Testis (tissue), 2 donors: ENCODE results near the gene PHOSPHO1.

Source experiments
- POLR2A ChIP-seq: fragments of 450-650 bp; IDR thresholded peaks from one replicate; pipeline ENCODE4 v1.6.1; 2017; ENCODE audit warnings: antibody characterized with exemption, mild to moderate bottlenecking, moderate library complexity
- TF ChIP-seq, protein P1 (sequence below), 3 experiments: fragments of 450-650 bp in 2 of 3; fragments of 200-600 bp in 1 of 3; sonication (generic) in 1 of 3; IDR thresholded peaks; one replicate each; pipeline ENCODE4 v1.5.1; 2016 to 2019; ENCODE audit warnings: antibody characterized with exemption in 3 of 3, mild to moderate bottlenecking in 2 of 3, moderate library complexity in 1 of 3

DNA sequence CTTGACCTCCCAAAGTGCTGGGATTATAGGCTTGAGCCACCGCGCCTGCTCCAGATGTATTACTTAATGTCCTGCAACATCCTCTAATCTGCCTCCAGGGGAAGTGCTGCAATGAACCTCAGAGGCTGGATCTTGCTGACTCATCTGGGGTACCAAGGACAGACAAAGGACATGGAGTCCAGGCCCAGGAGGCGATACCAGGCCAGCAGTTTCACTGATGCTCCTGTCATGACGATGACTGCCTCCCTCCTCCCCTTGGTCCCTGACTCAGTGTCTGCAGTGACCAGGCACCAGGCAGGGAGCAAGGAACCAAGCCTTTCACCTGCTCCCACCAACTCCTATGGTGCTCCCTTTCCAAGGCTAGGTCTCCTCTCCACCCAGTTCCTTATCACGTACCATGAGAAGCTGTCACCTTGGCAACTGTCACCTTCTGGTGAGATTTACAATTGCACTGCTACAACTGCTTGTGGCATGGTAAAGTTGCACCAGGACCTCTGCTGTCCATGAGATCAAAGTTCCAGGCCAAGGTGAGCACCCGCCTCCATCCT, 21.6 kb upstream of the PHOSPHO1 start:
- no peak for TF ChIP-seq POLR2A
- TF ChIP-seq, protein P1, sequence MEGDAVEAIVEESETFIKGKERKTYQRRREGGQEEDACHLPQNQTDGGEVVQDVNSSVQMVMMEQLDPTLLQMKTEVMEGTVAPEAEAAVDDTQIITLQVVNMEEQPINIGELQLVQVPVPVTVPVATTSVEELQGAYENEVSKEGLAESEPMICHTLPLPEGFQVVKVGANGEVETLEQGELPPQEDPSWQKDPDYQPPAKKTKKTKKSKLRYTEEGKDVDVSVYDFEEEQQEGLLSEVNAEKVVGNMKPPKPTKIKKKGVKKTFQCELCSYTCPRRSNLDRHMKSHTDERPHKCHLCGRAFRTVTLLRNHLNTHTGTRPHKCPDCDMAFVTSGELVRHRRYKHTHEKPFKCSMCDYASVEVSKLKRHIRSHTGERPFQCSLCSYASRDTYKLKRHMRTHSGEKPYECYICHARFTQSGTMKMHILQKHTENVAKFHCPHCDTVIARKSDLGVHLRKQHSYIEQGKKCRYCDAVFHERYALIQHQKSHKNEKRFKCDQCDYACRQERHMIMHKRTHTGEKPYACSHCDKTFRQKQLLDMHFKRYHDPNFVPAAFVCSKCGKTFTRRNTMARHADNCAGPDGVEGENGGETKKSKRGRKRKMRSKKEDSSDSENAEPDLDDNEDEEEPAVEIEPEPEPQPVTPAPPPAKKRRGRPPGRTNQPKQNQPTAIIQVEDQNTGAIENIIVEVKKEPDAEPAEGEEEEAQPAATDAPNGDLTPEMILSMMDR (IDR thresholded peaks at IDR 0.05), result no peak
